Subcutaneous abdominal adipose tissue (tissue), 5 donors: ENCODE measurements around the gene MX1.
"Not testable (repeated sequence)": the region's sequence is repeated elsewhere in the genome, so short reads cannot be mapped to it uniquely, and the experiment has no call there.

Experiments used
- H3K27ac ChIP-seq: one replicate; pipeline ENCODE4 v1.7.0; 2013; ENCODE audit warnings: low read depth, mild to moderate bottlenecking, inconsistent platforms, low read length, moderate library complexity
- H3K27me3 ChIP-seq, 5 donors: one replicate each; pipeline ENCODE4 v1.7.0; 2013; ENCODE audit warnings: low read length in 5 of 5, inconsistent platforms in 1 of 5; ENCODE audit not compliant: control insufficient read depth in 5 of 5, insufficient read depth in 4 of 5
- H3K36me3 ChIP-seq, 5 donors: one replicate each; pipeline ENCODE4 v1.7.0; 2013; ENCODE audit warnings: low read length in 5 of 5; ENCODE audit not compliant: control insufficient read depth in 5 of 5, insufficient read depth in 5 of 5
- H3K4me1 ChIP-seq, 5 donors: one replicate each; pipeline ENCODE4 v1.7.0; 2013; ENCODE audit warnings: low read length in 5 of 5, mild to moderate bottlenecking in 3 of 5, moderate library complexity in 1 of 5; ENCODE audit not compliant: control insufficient read depth in 5 of 5, insufficient read depth in 5 of 5
- H3K4me3 ChIP-seq, 5 donors: one replicate each; pipeline ENCODE4 v1.7.0; 2013; ENCODE audit warnings: low read length in 5 of 5, low read depth in 1 of 5
- H3K9ac ChIP-seq, 5 donors: one replicate each; pipeline ENCODE4 v1.7.0; 2013; ENCODE audit warnings: low read length in 5 of 5, mild to moderate bottlenecking in 4 of 5, moderate library complexity in 3 of 5
- H3K9me3 ChIP-seq, 5 donors: one replicate each; pipeline ENCODE4 v1.7.0; 2013; ENCODE audit warnings: low read length in 5 of 5; ENCODE audit not compliant: control insufficient read depth in 5 of 5
- donor health status: healthy.
- donor health status: healthy.
- donor health status: healthy.
- donor health status: healthy.
- donor health status: healthy.

The MX1 gene

DNA sequence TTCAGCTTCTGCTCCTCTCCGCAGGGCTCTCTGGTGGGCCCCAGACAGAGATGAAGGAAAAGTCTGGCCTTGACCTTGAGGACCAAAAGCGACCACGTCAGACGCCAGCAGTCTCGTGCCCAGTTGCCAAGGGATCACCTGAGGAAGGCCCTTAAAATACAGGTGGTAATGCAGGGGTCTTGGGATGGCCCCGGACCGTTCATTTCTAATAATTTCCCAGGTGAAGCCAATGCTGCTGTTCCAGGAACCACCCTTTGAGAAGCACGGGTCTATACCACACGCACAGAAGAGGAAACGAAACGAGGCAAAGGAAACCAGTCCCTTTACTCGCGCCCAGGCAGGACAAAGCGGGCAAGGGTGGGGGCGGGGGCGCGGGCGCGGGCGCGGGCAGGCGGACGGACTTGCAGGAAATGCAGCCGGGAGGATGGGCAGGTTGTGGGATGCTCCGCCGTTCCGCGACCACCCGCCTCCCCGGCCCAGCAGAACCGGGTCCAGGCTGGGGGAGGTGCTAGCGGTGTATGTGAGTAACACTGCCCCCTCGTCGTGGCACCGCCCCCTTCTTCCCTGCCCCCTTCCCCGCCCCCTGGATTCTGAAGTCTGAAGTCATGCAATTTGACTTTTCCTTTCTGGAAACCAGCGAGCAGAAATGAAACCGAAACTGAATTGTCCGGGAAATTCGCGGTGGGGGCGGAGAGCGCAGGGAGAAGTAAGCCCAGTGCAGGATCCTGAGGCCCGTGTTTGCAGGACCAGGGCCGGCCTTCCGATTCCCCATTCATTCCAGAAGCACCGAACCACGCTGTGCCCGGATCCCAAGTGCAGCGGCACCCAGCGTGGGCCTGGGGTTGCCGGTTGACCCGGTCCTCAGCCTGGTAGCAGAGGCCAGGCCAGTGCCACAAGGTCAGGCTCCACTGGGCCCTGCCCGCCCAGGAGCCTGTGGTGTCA lies 5.8 kb upstream of the MX1 start:
- Histone ChIP-seq H3K36me3 (no peaks in the 10 kb centered on the region), H3K4me1 (peaks cover 3 to 13% (median 10%) of the 10 kb centered on the region in 5 donors), H3K9me3 (no peaks in the 10 kb centered on the region), H3K27ac (peak overlapping the region; percentile 79), H3K9ac (peak overlapping the region; percentile 63 to 85 (median 78)), H3K27me3 (no peaks in the 10 kb centered on the region), H3K4me3 (peak overlapping the region; percentile 71 to 84 (median 72))

DNA sequence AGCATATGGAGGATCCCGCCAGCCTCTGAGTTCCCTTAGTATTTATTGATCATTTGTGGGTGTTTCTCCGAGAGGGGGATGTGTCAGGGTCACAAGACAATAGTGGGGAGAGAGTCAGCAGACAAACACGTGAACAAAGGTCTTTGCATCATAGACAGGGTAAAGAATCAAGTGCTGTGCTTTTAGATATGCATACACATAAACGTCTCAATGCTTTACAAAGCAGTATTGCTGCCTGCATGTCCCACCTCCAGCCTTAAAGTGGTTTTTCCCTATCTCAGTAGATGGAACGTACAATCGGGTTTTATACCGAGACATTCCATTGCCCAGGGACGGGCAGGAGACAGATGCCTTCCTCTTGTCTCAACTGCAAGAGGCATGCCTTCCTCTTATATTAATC lies 5.0 kb upstream of the MX1 start:
- H3K4me1 ChIP-seq: peaks cover 3 to 19% (median 15%) of the 10 kb centered on the region in 5 donors
- peak overlapping the region; percentile 79 for H3K27ac ChIP-seq
- H3K4me3 ChIP-seq: peak overlapping the region in 4 of 5 donors; percentile 71 to 84 (median 74)
- H3K9me3 ChIP-seq, H3K27me3 ChIP-seq, H3K36me3 ChIP-seq: not testable (repeated sequence)
- peak overlapping the region in 2 of 5 donors; percentile 72 to 78 for H3K9ac ChIP-seq

DNA sequence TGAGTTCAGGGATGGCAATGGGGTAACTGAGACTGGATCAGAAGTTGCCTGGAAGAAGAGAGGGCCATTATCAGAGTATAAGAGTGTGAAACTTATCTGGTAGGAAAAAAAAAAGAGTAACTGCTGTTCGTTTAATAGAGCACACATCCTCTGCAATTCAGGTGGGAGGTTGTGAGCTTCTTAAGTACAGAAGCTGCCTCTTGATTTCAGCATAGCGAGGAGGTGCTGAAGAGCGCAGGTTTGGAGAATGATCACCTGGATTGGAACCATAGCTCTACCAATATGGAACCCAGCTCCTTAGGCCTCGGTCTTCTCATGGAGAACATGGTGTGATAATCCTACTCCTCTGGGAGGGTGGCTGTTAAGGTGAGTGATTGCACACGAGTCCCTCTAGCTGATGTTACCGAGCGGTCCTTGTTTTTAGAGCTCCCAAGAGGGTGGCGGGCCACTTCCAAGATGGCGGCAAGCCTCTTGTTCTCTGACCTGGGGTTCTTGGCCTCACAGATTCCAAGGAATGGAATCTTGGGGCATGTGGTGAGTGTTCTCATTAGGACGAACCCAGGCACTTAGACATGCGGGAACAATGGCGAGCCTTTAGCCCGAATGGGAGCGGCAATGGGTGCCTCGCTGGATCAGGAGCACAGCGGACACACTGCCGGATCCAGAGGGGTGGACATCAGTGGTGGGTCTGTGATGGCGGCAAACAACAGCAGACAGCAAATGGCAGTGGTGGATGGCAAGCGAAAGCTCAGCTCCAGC lies 3.3 kb upstream of the MX1 start:
- H3K9ac ChIP-seq: no peak overlapping the region
- H3K27ac ChIP-seq: no peak overlapping the region
- no peaks in the 10 kb centered on the region for H3K9me3 ChIP-seq
- no peaks in the 10 kb centered on the region for H3K36me3 ChIP-seq
- peaks cover 3 to 30% (median 27%) of the 10 kb centered on the region in 5 donors for H3K4me1 ChIP-seq
- no peak overlapping the region for H3K4me3 ChIP-seq
- H3K27me3 ChIP-seq: peaks cover 0 to 2% (median 0%) of the 10 kb centered on the region in 5 donors

DNA sequence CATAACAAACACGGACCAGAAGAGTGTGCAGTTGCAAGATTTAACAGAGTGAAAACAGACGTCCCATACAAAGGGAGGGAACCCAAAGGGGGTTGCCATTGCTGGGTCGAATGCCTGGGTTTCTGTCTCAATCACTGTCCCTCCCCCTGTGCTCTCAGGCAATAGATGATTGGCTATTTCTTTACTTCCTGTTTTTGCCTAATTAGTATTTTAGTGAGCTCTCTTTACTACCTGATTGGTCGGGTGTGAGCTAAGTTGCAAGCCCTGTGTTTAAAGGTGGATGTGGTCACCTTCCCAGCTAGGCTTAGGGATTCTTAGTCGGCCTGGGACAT lies 2.8 kb upstream of the MX1 start:
- H3K27ac ChIP-seq, H3K4me3 ChIP-seq, H3K9ac ChIP-seq, H3K36me3 ChIP-seq, H3K9me3 ChIP-seq, H3K27me3 ChIP-seq: not testable (repeated sequence)
- peaks cover 3 to 31% (median 27%) of the 10 kb centered on the region in 5 donors for H3K4me1 ChIP-seq

DNA sequence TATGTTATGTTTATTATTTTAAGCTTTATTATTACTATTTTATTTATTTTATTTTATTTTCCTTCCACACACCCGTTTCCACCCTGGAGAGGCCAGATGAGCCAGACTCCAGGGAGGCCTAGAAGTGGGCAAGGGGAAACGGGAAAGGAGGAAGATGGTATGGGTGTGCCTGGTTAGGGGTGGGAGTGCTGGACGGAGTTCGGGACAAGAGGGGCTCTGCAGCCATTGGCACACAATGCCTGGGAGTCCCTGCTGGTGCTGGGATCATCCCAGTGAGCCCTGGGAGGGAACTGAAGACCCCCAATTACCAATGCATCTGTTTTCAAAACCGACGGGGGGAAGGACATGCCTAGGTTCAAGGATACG lies 468 bp upstream of the MX1 start:
- Histone ChIP-seq H3K9me3 (no peaks in the 10 kb centered on the region), H3K9ac (peak overlapping the region; percentile 21 to 81 (median 79)), H3K4me3 (peak overlapping the region; percentile 74 to 87 (median 81)), H3K27me3 (peaks cover 0 to 2% (median 0%) of the 10 kb centered on the region in 5 donors), H3K4me1 (peaks cover 3 to 21% (median 20%) of the 10 kb centered on the region in 5 donors), H3K36me3 (peaks cover 0 to 20% (median 10%) of the 10 kb centered on the region in 5 donors), H3K27ac (peak overlapping the region; percentile 1)

DNA sequence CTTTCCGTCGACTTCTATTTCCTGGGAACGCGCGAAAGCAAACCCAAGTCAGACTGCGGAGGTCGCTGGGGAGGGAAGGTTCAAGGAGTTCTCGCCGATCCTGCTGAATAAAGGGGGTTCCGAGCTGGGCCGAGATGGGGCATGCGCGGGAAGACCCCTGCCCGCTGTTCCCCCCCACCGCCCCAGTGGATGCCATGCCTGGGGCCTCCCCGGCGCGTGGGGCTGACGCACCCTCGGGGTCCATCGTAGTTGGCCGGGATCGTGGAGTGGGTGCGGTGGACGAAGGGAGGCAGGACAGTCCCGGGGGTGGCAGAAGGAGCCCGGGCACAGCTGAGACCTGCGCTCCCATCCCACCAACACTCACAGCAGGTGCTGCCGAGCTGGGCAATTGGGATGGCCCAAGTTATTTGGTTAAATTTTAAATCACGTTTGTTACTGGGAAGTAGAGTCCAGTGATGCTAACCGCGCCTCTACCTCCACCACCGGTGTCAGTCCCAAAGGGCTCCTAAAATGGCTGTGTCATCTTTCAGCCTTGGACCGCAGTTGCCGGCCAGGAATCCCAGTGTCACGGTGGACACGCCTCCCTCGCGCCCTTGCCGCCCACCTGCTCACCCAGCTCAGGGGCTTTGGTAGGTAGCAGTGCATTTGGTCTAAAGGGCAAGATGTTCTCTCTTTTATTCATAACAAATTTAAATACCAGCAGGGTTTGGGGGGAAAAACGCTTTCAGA lies 801 bp downstream of the MX1 start:
- H3K9me3 ChIP-seq: no peaks in the 10 kb centered on the region
- peak overlapping the region; percentile 40 to 87 (median 77) for H3K4me3 ChIP-seq
- peaks cover 0 to 2% (median 0%) of the 10 kb centered on the region in 5 donors for H3K27me3 ChIP-seq
- H3K4me1 ChIP-seq: peaks cover under 1 to 18% (median 16%) of the 10 kb centered on the region in 5 donors
- H3K27ac ChIP-seq: no peak overlapping the region
- peak overlapping the region in 3 of 5 donors; percentile 75 to 81 (median 79) for H3K9ac ChIP-seq
- H3K36me3 ChIP-seq: peaks cover 0 to 30% (median 13%) of the 10 kb centered on the region in 5 donors

DNA sequence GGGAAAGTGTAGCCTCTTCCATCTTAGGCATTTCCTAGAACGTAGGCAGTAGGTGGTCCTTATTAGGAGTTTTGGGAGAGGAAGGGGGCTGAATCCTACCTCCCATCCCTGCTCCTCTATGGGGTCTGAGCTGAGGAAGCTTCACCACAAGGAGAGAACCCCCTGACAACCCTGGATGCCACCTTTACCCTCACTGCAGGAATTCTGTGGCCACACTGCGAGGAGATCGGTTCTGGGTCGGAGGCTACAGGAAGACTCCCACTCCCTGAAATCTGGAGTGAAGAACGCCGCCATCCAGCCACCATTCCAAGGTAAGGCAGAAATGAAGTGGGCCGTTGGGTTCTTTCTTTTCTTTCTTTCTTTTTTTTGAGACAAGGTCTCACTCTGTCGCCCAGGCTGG lies 1.5 kb downstream of the MX1 start:
- no peak overlapping the region for H3K27ac ChIP-seq

DNA sequence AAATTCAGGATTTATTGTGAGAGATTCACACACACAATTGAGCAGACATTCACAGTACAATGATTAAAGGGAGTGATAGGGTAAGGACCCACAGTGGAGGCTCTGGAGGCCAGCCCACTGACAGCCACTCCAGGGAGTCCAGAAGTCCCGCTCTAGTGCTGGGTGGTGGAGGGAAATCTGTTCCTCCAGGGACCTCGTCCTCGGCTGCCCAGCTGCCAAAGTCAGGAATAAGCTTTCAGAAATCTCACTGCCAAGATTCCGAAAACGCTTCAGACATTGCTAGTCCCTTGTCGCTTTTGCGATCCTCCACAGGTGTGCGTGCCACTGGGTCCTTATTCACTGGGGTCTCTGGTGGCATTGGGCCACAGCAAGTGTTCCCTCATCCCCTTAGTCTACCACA lies 2.3 kb downstream of the MX1 start:
- H3K4me1 ChIP-seq: peaks cover 0 to 18% (median 16%) of the 10 kb centered on the region in 5 donors
- no peak overlapping the region for H3K27ac ChIP-seq
- no peak overlapping the region for H3K4me3 ChIP-seq
- H3K36me3 ChIP-seq: peaks cover 0 to 44% (median 25%) of the 10 kb centered on the region in 5 donors
- no peak overlapping the region for H3K9ac ChIP-seq
- H3K9me3 ChIP-seq: no peaks in the 10 kb centered on the region
- peaks cover 0 to 2% (median 0%) of the 10 kb centered on the region in 5 donors for H3K27me3 ChIP-seq

More for the DNA sequence above, 1.5 kb downstream of the MX1 start:
- Histone ChIP-seq H3K9ac (peak overlapping the region in 1 of 5 donors; percentile 25), H3K27me3 (peaks cover 0 to 2% (median 0%) of the 10 kb centered on the region in 5 donors), H3K4me3 (peak overlapping the region in 3 of 5 donors; percentile 8 to 87 (median 74)), H3K4me1 (peaks cover 0 to 18% (median 16%) of the 10 kb centered on the region in 5 donors), H3K36me3 (peaks cover 0 to 37% (median 19%) of the 10 kb centered on the region in 5 donors), H3K9me3 (no peaks in the 10 kb centered on the region)

DNA sequence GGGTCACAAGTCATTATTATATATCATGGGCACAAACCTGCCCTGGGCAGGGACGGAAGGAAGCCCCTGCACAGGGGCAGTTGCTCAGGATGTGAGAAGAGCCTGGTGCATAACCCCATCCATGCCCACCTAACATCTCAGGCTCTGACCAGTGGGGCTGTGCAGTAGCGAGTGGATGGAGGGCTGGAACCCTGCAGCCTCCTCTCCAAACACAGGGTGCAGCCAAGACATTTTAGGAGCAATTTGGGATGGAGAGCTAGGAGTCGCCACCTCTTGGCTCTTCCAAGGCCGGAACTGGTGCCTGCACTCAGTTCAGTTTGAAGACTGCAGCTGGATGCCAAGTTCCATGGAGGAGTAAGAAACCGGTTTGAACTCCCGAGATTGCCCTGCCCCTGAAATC lies 2.8 kb downstream of the MX1 start:
- Histone ChIP-seq H3K4me3 (no peak overlapping the region), H3K4me1 (peaks cover 0 to 18% (median 16%) of the 10 kb centered on the region in 5 donors), H3K9ac (no peak overlapping the region), H3K9me3 (no peaks in the 10 kb centered on the region), H3K27me3 (peaks cover 0 to 2% (median 0%) of the 10 kb centered on the region in 5 donors), H3K27ac (no peak overlapping the region), H3K36me3 (peaks cover 0 to 50% (median 29%) of the 10 kb centered on the region in 5 donors)
